Liver (tissue), 3 donors: Measurements from ENCODE around the gene DNTTIP2.

ENCODE experiments used
- ATF3 ChIP-seq: IDR thresholded peaks from 2 replicates; pipeline ENCODE4 v1.6.1; 2016; ENCODE audit warnings: antibody characterized with exemption
- CTCF ChIP-seq: fragments of 150-350 bp; IDR thresholded peaks from 2 replicates; pipeline ENCODE4 v1.5.1; 2017; ENCODE audit warnings: improper control_type of control experiment, low read depth, low read length; ENCODE audit not compliant: missing input control
- EGR1 ChIP-seq, 2 donors: IDR thresholded peaks; 2 replicates each; pipeline ENCODE4 v1.6.1; 2016 to 2018; ENCODE audit warnings: antibody characterized with exemption in 2 of 2, low read depth in 2 of 2
- FOXA2 ChIP-seq: IDR thresholded peaks from 2 replicates; pipeline ENCODE4 v1.6.1; 2016; ENCODE audit warnings: antibody characterized with exemption
- GABPA ChIP-seq, 2 donors: IDR thresholded peaks in 1 of 2; conservative IDR thresholded peaks in 1 of 2; 2 replicates each; pipeline ENCODE4 v1.6.1; 2016; ENCODE audit warnings: antibody characterized with exemption in 2 of 2, mild to moderate bottlenecking in 1 of 2, moderate library complexity in 1 of 2
- JUND ChIP-seq, 2 donors: IDR thresholded peaks; 2 replicates each; pipeline ENCODE4 v1.6.1; 2016; ENCODE audit warnings: antibody characterized with exemption in 2 of 2
- MAX ChIP-seq: IDR thresholded peaks from 2 replicates; pipeline ENCODE4 v1.6.1; 2016; ENCODE audit warnings: antibody characterized with exemption
- NR2F2 ChIP-seq: IDR thresholded peaks from 2 replicates; pipeline ENCODE4 v1.6.1; 2016; ENCODE audit warnings: antibody characterized with exemption
- RAD21 ChIP-seq, 2 donors: IDR thresholded peaks; 2 replicates each; pipeline ENCODE4 v1.6.1; 2016; ENCODE audit warnings: antibody characterized with exemption in 2 of 2, mild to moderate bottlenecking in 2 of 2
- REST ChIP-seq: IDR thresholded peaks from 2 replicates; pipeline ENCODE4 v1.6.1; 2016; ENCODE audit warnings: antibody characterized with exemption, mild to moderate bottlenecking
- RXRA ChIP-seq, 2 donors: IDR thresholded peaks; 2 replicates each; pipeline ENCODE4 v1.6.1; 2017 to 2018; ENCODE audit warnings: antibody characterized with exemption in 2 of 2, mild to moderate bottlenecking in 1 of 2
- SP1 ChIP-seq: IDR thresholded peaks from 2 replicates; pipeline ENCODE4 v1.6.1; 2018; ENCODE audit warnings: antibody characterized with exemption, mild to moderate bottlenecking
- TAF1 ChIP-seq: conservative IDR thresholded peaks from 2 replicates; pipeline ENCODE4 v1.6.1; 2016; ENCODE audit warnings: antibody characterized with exemption, mild to moderate bottlenecking
- ZBTB33 ChIP-seq: IDR thresholded peaks from 2 replicates; pipeline ENCODE4 v1.6.1; 2016; ENCODE audit warnings: antibody characterized with exemption
- donor health status: healthy.
- donor health status: healthy.

- TF ChIP-seq TAF1 (no peak), CTCF (no peak), ZBTB33 (no peak), SP1 (no peak), GABPA (IDR thresholded peaks at IDR 0.05 in 1 of 2, conservative IDR thresholded peaks at IDR 0.05 in 1 of 2) (no peak), RAD21 (IDR thresholded peaks at IDR 0.05) (no peak), FOXA2 (no peak), EGR1 (IDR thresholded peaks at IDR 0.05; ENCODE audit: low read depth in 2 of 2) (no peak), MAX (no peak), ATF3 (no peak), JUND (IDR thresholded peaks at IDR 0.05) (no peak), REST (no peak), RXRA (IDR thresholded peaks at IDR 0.05) (no peak), NR2F2 (no peak)
Measured at GRCh38 chr1:93882269-93882668, 3.3 kb upstream of the DNTTIP2 start.
